ENCODE data around the gene SSR1.

DNA sequence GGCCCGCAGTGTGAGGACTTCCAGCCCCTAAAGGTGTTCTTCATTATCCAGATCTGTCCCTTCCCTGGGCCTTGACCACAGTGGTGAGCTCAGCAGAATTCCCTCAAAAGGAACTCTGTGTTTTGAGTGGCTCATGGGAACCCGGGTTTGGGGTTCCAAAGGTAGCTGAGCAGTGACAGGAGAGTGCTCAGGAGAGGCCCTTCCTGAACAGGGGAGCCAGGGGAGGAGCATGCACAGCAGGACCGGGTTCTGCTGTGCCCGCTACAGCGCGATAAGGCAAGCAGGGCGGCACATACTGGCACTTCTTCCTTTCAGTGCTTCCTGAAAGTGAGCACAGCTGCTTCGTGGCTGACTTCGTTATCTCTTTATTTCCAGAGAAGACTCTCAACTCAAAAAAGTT lies 88.3 kb downstream of the SSR1 start:
- TF ChIP-seq, protein P1, sequence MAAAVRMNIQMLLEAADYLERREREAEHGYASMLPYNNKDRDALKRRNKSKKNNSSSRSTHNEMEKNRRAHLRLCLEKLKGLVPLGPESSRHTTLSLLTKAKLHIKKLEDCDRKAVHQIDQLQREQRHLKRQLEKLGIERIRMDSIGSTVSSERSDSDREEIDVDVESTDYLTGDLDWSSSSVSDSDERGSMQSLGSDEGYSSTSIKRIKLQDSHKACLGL (CRISPR knock-in tag; IDR thresholded peaks at IDR 0.05; ENCODE audit: borderline replicate concordance, poor library complexity, severe bottlenecking): no peak
- TF ChIP-seq ZNF282 (CRISPR knock-in tag; IDR thresholded peaks at IDR 0.05): no peak
- TF ChIP-seq, protein P2, sequence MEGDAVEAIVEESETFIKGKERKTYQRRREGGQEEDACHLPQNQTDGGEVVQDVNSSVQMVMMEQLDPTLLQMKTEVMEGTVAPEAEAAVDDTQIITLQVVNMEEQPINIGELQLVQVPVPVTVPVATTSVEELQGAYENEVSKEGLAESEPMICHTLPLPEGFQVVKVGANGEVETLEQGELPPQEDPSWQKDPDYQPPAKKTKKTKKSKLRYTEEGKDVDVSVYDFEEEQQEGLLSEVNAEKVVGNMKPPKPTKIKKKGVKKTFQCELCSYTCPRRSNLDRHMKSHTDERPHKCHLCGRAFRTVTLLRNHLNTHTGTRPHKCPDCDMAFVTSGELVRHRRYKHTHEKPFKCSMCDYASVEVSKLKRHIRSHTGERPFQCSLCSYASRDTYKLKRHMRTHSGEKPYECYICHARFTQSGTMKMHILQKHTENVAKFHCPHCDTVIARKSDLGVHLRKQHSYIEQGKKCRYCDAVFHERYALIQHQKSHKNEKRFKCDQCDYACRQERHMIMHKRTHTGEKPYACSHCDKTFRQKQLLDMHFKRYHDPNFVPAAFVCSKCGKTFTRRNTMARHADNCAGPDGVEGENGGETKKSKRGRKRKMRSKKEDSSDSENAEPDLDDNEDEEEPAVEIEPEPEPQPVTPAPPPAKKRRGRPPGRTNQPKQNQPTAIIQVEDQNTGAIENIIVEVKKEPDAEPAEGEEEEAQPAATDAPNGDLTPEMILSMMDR (IDR thresholded peaks at IDR 0.05 in 2 of 3, conservative IDR thresholded peaks at IDR 0.05 in 1 of 3; ENCODE audit: insufficient read depth in 2 of 3, low read depth in 1 of 3, low read length in 3 of 3): no peak
- no peak for TF ChIP-seq CEBPB (tag; IDR thresholded peaks at IDR 0.05)
- no peak for TF ChIP-seq POLR2A (conservative IDR thresholded peaks at IDR 0.05)
- no peak for TF ChIP-seq NFIX (CRISPR knock-in tag; IDR thresholded peaks at IDR 0.05; ENCODE audit: low read depth)
- TF ChIP-seq, protein P3, sequence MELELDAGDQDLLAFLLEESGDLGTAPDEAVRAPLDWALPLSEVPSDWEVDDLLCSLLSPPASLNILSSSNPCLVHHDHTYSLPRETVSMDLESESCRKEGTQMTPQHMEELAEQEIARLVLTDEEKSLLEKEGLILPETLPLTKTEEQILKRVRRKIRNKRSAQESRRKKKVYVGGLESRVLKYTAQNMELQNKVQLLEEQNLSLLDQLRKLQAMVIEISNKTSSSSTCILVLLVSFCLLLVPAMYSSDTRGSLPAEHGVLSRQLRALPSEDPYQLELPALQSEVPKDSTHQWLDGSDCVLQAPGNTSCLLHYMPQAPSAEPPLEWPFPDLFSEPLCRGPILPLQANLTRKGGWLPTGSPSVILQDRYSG (tag; conservative IDR thresholded peaks at IDR 0.05; ENCODE audit: low read depth): no peak
